Measurements from ENCODE around the gene INPP5E. TPM values are rescaled to one million over a fixed set of nuclear protein-coding genes. Genes with fewer than 3 reads are reported as not detected.

The INPP5E gene
- total and polyA plus RNA-seq, 11 donors: 6.4 to 11.7 (median 9.3) TPM

DNA sequence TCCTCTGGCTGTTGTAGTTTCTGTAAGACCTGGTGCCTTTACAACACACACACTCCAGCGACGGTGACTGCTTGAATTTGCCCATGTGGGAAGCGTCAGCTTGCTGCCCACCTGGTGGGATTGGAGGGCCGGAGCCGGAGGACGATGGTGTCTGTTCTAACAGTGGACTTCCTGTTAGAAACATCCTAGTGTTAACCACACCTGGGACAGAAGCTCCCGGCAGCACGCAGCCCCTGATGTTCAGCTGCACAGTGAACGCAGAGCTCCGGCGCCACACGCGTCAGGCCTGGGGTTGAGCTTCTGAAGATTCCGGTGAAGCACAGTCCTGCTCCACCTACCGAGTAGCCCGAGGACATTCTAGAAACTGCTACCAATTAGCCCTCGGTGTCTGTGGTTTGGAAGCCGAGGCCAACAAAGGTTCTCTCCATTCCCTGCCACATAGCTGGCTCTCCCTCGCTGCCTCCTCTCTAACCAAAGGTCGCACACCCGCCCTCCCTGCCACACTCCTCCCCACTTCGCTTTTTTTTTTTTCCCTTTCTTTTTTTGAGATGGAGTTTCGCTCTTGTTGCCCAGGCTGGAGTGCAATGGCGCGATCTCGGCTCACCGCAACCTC lies 14.8 kb downstream of the INPP5E start:
- H3K27ac ChIP-seq: no peak overlapping the region
- no peak for TF ChIP-seq POLR2A (IDR thresholded peaks at IDR 0.05)
- TF ChIP-seq, protein P1, sequence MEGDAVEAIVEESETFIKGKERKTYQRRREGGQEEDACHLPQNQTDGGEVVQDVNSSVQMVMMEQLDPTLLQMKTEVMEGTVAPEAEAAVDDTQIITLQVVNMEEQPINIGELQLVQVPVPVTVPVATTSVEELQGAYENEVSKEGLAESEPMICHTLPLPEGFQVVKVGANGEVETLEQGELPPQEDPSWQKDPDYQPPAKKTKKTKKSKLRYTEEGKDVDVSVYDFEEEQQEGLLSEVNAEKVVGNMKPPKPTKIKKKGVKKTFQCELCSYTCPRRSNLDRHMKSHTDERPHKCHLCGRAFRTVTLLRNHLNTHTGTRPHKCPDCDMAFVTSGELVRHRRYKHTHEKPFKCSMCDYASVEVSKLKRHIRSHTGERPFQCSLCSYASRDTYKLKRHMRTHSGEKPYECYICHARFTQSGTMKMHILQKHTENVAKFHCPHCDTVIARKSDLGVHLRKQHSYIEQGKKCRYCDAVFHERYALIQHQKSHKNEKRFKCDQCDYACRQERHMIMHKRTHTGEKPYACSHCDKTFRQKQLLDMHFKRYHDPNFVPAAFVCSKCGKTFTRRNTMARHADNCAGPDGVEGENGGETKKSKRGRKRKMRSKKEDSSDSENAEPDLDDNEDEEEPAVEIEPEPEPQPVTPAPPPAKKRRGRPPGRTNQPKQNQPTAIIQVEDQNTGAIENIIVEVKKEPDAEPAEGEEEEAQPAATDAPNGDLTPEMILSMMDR (IDR thresholded peaks at IDR 0.05): no peak
- ATAC-seq (no peak), DNase-seq (no peak)
- no peaks in the 10 kb centered on the region for H3K27me3 ChIP-seq
- no peak overlapping the region for H3K4me3 ChIP-seq
- 87 to 92% (median 90%) methylated on average over 27 of the region's 27 CpGs for WGBS, 4 donors
- peaks cover 0 to 93% (median 72%) of the 10 kb centered on the region in 9 donors for H3K36me3 ChIP-seq
- H3K9me3 ChIP-seq: no peaks in the 10 kb centered on the region
- intact Hi-C loops (cut with DNase I): no loop called here
- no peaks in the 10 kb centered on the region for H3K4me1 ChIP-seq

DNA sequence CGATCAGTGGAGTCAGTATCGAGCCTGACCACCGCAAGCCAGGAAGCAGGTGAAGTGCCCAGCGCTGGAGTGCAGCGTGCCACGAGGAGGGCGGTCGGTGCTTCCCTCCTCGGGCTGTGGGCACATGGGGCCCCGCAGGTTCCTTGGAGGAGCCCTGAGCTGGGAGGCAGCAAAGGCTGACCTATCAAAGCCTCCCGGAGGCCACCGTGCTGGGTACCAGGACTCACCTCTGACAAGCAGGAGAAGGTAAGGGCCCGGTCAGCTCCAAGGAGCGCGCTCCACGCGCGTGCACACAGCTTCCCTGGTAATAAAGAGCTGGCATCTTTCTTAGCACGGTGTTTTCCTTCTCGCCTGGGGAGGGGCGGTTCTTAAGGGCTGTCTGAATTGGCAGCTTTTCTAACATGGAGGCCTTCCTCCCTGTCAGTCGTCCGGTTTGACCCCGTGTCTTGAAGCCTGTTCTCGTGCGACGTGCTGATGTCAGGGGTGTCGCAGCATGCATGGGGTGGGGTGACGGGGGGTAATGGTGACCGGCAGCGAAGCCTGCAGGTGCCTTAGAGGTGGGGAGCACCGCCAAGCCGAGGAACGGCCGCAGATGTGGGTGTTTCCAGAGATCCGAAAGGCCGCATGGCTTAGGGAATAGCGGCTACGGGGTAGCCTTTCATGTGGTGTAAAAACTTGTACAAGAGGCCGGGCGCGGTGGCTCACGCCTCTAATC lies 16.1 kb downstream of the INPP5E start:
- no peaks in the 10 kb centered on the region for H3K4me1 ChIP-seq
- H3K27me3 ChIP-seq: no peaks in the 10 kb centered on the region
- ATAC-seq: no peak
- H3K4me3 ChIP-seq: no peak overlapping the region
- intact Hi-C loops (cut with DNase I): no loop called here
- TF ChIP-seq POLR2A (IDR thresholded peaks at IDR 0.05): no peak
- TF ChIP-seq, protein P1 (IDR thresholded peaks at IDR 0.05): no peak
- H3K27ac ChIP-seq: no peak overlapping the region
- H3K36me3 ChIP-seq: peaks cover 2 to 93% (median 73%) of the 10 kb centered on the region in 9 donors
- DNase-seq: no peak
- H3K9me3 ChIP-seq: no peaks in the 10 kb centered on the region
- WGBS, 4 donors: 95 to 96% (median 96%) methylated on average over 38 to 43 of the region's 43 CpGs

DNA sequence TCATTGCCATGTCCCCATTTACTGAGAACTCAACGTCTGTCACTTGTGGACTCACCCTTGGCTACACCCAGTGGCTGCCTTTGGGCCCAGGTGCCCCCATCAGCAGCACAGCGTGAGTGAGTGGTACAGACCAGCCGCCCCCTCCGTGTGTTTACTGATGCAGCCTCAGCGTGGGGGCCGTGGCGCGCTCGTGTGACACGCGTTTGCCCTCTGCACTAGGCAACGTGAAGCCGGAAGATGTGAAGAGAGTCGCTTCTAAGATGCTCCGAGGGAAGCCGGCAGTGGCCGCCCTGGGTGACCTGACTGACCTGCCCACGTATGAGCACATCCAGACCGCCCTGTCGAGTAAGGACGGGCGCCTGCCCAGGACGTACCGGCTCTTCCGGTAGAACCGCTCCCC lies 16.8 kb downstream of the INPP5E start:
- ATAC-seq (peak in 1 of 4 donors; percentile 16), DNase-seq (no peak)
- 93 to 96% (median 95%) methylated on average over 21 to 26 of the region's 26 CpGs for WGBS, 4 donors
- no peaks in the 10 kb centered on the region for H3K9me3 ChIP-seq
- no peaks in the 10 kb centered on the region for H3K27me3 ChIP-seq
- no peak for TF ChIP-seq POLR2A (IDR thresholded peaks at IDR 0.05)
- TF ChIP-seq, protein P1 (IDR thresholded peaks at IDR 0.05): no peak
- H3K4me1 ChIP-seq: no peaks in the 10 kb centered on the region
- H3K4me3 ChIP-seq: no peak overlapping the region
- H3K27ac ChIP-seq: no peak overlapping the region
- intact Hi-C loops (cut with DNase I): no loop called here
- H3K36me3 ChIP-seq: peaks cover 2 to 93% (median 75%) of the 10 kb centered on the region in 9 donors

- no peak for DNase-seq
- WGBS, 4 donors: 88 to 94% (median 90%) methylated on average over 13 to 21 of the region's 21 CpGs
- peaks cover 2 to 95% (median 83%) of the 10 kb centered on the region in 9 donors for H3K36me3 ChIP-seq
- TF ChIP-seq POLR2A (IDR thresholded peaks at IDR 0.05): no peak
- TF ChIP-seq, protein P1 (IDR thresholded peaks at IDR 0.05): no peak
- H3K27ac ChIP-seq: no peak overlapping the region
- no peak for ATAC-seq
- H3K27me3 ChIP-seq: no peaks in the 10 kb centered on the region
- intact Hi-C loops (cut with DNase I): no loop called here
- no peaks in the 10 kb centered on the region for H3K9me3 ChIP-seq
- H3K4me1 ChIP-seq: no peaks in the 10 kb centered on the region
- no peak overlapping the region for H3K4me3 ChIP-seq
Observed at GRCh38 chr9:136421791-136422190, 17.9 kb downstream of the INPP5E start.

Measured in heart left ventricle (tissue), 16 donors.